A673 (cell line): ENCODE data around the gene CST1.

Experiments
- CTCF ChIP-seq: fragments of 300-800, 200-600 bp; sonication (generic); conservative IDR thresholded peaks from 2 replicates; pipeline ENCODE4 v1.5.1; 2017; ENCODE audit warnings: low read depth, mild to moderate bottlenecking, antibody characterized with exemption, low read length, moderate library complexity, mixed read lengths
- EZH2 ChIP-seq: fragments of 200-600 bp; sonication (generic); IDR thresholded peaks from 2 replicates; pipeline ENCODE4 v1.6.1; 2017; ENCODE audit warnings: borderline replicate concordance, low read depth, mild to moderate bottlenecking, mixed read lengths, antibody characterized with exemption, low read length; ENCODE audit not compliant: poor library complexity, severe bottlenecking

DNA sequence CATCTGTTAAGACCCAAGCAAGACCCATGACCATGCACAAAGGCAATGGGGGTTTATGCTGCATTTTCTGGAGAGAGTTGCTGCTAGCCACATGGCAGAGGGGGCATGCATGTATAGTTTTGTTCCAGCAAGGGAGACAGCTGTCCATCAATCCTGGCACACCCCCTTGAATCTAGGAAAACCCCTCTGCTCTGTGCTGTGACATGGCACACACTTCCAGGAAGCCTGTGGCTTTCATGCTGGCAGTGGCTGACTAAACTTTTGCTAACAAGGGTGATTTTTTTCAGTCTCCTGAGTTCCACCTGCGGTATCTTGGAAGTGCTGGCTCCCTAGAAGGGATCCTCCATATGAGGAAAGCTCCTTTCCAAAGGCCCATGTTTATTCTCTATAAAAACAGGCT, 52.8 kb downstream of the CST1 start:
- TF ChIP-seq EZH2 (no peak), CTCF (no peak)
